Measurements from ENCODE around the gene IFI35.

The IFI35 gene

GRCh38 chr17:43025290-43025657 is 18.7 kb downstream of the IFI35 start (continued):
- TF ChIP-seq PRDM2 (tag by site-specific recombination; IDR thresholded peaks at IDR 0.05; ENCODE audit: borderline replicate concordance) (peak; percentile 71; the same call in 1 of the 2 replicates), ZNF561 (tag by site-specific recombination; IDR thresholded peaks at IDR 0.05; ENCODE audit: borderline replicate concordance) (no peak), ZBTB49 (tag by site-specific recombination; IDR thresholded peaks at IDR 0.05; ENCODE audit: low read depth) (no peak), ZNF423 (tag by site-specific recombination; IDR thresholded peaks at IDR 0.05) (peak; percentile 15; the same call in 1 of the 2 replicates), ZNF148 (tag by site-specific recombination; IDR thresholded peaks at IDR 0.05; ENCODE audit: borderline replicate concordance) (no peak), PRDM4 (tag by site-specific recombination; IDR thresholded peaks at IDR 0.05) (no peak), ZNF341 (tag by site-specific recombination; IDR thresholded peaks at IDR 0.05; ENCODE audit: low read depth) (no peak), ZNF837 (tag by site-specific recombination; IDR thresholded peaks at IDR 0.05) (no peak)

- Histone ChIP-seq H3K4me1 (ENCODE audit: control insufficient read depth, insufficient read depth, low read length) (no peaks in the 10 kb centered on the region; the same call in 1 of the 2 replicates), H3K27ac (ENCODE audit: extremely low read depth, low read depth, low read length) (peak overlapping the region; percentile 22; the same call in 1 of the 2 replicates), H3K9me3 (ENCODE audit: control insufficient read depth, insufficient read depth, low read depth, low read length) (no peaks in the 10 kb centered on the region), H3K36me3 (ENCODE audit: control insufficient read depth in 2 of 2, insufficient read depth in 1 of 2, low read length in 2 of 2) (peaks cover 0 to 14% of the 10 kb centered on the region in 2 experiments; a peak in 1 of 3 replicates), H3K4me3 (ENCODE audit: low read depth, low read length) (no peak overlapping the region)
- TF ChIP-seq MYNN (tag by site-specific recombination; IDR thresholded peaks at IDR 0.05; ENCODE audit: borderline replicate concordance) (peak; percentile 93), ZNF610 (tag by site-specific recombination; IDR thresholded peaks at IDR 0.05; ENCODE audit: borderline replicate concordance) (no peak), SALL2 (tag by site-specific recombination; IDR thresholded peaks at IDR 0.05; ENCODE audit: borderline replicate concordance) (no peak), IKZF3 (tag by site-specific recombination; IDR thresholded peaks at IDR 0.05) (0 out of 2 replicates have a peak, but pooled peaks have one; percentile 4), ZNF175 (tag by site-specific recombination; IDR thresholded peaks at IDR 0.05) (no peak), SCRT2 (tag by site-specific recombination; IDR thresholded peaks at IDR 0.05) (peak; percentile 49; the same call in 1 of the 2 replicates)
- ChIA-PET POLR2A (interaction anchor here (0.6 to 1.0 kb wide), 4 partner anchors 21 to 505 kb away, joined by 4 read pairs; no protein-coding TSS in a partner anchor), CTCF (no interaction called here)
These were observed 19.4 kb downstream of the IFI35 start for GRCh38 chr17:43025766-43026537.

All from HEK293 (cell line).